KOPT-K1 (cell line): ENCODE results near the gene ANTXR1.

ENCODE experiments used
- H3K27ac ChIP-seq: fragments of 200-600 bp; sonication (generic); 2 replicates; pipeline ENCODE4 v1.5.1; 2016; ENCODE audit warnings: antibody characterized with exemption, mild to moderate bottlenecking, low read depth, low read length; ENCODE audit not compliant: poor library complexity, severe bottlenecking
- H3K36me3 ChIP-seq: fragments of 200-600 bp; sonication (generic); 2 replicates; pipeline ENCODE4 v1.5.1; 2017; ENCODE audit warnings: antibody characterized with exemption, mild to moderate bottlenecking, low read length, moderate library complexity; ENCODE audit not compliant: insufficient read depth
- H3K9me3 ChIP-seq: fragments of 200-600 bp; sonication (generic); 2 replicates; pipeline ENCODE4 v1.5.1; 2017; ENCODE audit warnings: antibody characterized with exemption, low read length, mild to moderate bottlenecking; ENCODE audit not compliant: insufficient read depth, poor library complexity, severe bottlenecking

The ANTXR1 gene

DNA sequence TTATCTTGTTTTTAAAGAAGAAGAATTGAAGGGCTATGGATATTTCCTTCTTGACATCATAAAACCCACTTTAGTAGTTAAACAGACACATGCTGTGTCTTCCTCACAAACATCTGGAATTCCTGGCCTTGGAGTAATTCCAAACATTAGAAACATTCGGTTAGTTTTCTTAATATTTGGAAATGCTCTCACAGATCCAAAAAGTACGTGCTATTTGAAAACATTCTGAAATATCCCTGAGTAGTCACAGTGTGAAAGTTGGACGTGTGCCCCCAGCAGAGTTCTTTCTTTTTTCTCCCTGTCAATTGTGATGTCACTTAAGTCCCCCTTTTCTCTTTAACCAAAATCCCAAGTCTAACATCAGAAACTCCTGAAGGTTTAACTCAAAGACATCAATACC lies 91.3 kb downstream of the ANTXR1 start:
- H3K9me3 ChIP-seq, result no peaks in the 10 kb centered on the region
- H3K27ac ChIP-seq, result no peak overlapping the region
- H3K36me3 ChIP-seq, result peaks cover 16% of the 10 kb centered on the region

- no peaks in the 10 kb centered on the region; the same call in 1 of the 2 replicates for H3K36me3 ChIP-seq
- no peak overlapping the region for H3K27ac ChIP-seq
- no peaks in the 10 kb centered on the region for H3K9me3 ChIP-seq
Observed at GRCh38 chr2:69109255-69109654, 96.3 kb downstream of the ANTXR1 start.

- H3K36me3 ChIP-seq, result no peaks in the 10 kb centered on the region
- no peaks in the 10 kb centered on the region for H3K9me3 ChIP-seq
- H3K27ac ChIP-seq, result no peak overlapping the region
Observed at GRCh38 chr2:69111076-69111475, 98.1 kb downstream of the ANTXR1 start.

DNA sequence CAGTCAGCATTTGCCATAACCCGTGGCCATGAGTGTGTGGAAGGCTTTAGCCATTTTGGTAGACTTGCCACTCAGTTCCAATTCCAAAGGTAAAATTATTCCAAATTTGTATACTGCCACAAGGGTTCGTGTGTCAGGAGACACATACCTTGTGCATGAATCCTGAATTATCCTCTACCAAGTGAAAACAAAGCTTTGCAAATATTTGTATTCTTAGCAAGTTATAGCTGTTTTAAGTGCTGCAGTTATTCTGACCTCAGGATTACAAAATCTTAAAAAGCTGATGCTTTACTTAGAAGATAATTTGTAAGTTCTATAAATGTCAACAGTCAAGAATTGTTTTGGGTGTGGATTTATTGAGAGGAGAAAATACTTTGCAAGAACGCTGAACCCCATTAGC lies 100.6 kb downstream of the ANTXR1 start:
- Histone ChIP-seq H3K27ac (no peak overlapping the region), H3K9me3 (no peaks in the 10 kb centered on the region), H3K36me3 (no peaks in the 10 kb centered on the region)

- Histone ChIP-seq H3K36me3 (no peaks in the 10 kb centered on the region), H3K27ac (no peak overlapping the region), H3K9me3 (no peaks in the 10 kb centered on the region)
Observed at GRCh38 chr2:69114534-69114933, 101.6 kb downstream of the ANTXR1 start.

DNA sequence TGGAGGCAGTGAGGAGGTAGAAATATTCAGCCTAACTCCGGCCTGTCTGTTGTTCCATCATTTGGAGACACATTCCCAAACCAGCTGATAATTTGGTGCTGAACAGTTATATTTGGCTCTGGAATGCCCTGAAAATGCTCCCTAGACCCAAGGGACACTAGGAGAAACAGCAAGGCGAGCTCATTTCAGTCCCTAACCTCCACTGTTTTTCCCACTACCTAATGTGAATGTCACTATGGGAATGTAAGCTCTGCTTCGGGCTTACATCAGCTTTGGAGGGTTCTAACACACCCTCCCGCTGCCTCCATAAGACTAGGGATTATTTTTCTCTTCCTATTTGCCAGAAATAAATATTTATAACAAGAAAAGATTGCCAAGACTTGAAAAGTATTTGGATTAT lies 103.5 kb downstream of the ANTXR1 start:
- Histone ChIP-seq H3K27ac (no peak overlapping the region), H3K36me3 (no peaks in the 10 kb centered on the region), H3K9me3 (no peaks in the 10 kb centered on the region)

- Histone ChIP-seq H3K36me3 (no peaks in the 10 kb centered on the region), H3K27ac (no peak overlapping the region), H3K9me3 (no peaks in the 10 kb centered on the region)
Observed at GRCh38 chr2:69118609-69119008, 105.6 kb downstream of the ANTXR1 start.

- H3K36me3 ChIP-seq, result no peaks in the 10 kb centered on the region
- no peak overlapping the region for H3K27ac ChIP-seq
- no peaks in the 10 kb centered on the region for H3K9me3 ChIP-seq
Observed at GRCh38 chr2:69119104-69119894, 106.3 kb downstream of the ANTXR1 start.

DNA sequence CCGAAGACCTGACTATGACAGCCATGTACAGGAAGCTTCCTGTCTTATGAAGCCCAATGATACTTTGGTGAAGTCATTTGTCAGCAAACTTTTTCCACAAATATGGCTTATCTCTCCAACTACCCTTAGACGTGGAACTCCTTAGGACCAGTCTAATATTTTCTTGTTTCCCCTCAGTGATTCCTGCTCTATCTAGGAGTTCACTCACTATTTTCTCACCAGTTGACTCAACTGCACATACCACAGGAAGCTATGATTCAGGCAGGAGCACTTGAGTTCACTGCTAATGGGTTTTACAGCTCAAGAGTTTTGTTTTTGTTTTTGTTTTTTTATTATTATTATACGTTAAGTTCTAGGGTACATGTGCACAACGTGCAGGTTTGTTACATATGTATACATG lies 109.3 kb downstream of the ANTXR1 start:
- no peak overlapping the region for H3K27ac ChIP-seq
- no peaks in the 10 kb centered on the region for H3K9me3 ChIP-seq
- no peaks in the 10 kb centered on the region for H3K36me3 ChIP-seq

- Histone ChIP-seq H3K9me3 (no peaks in the 10 kb centered on the region), H3K36me3 (no peaks in the 10 kb centered on the region), H3K27ac (no peak overlapping the region)
Observed at GRCh38 chr2:69123182-69123581, 110.2 kb downstream of the ANTXR1 start.

DNA sequence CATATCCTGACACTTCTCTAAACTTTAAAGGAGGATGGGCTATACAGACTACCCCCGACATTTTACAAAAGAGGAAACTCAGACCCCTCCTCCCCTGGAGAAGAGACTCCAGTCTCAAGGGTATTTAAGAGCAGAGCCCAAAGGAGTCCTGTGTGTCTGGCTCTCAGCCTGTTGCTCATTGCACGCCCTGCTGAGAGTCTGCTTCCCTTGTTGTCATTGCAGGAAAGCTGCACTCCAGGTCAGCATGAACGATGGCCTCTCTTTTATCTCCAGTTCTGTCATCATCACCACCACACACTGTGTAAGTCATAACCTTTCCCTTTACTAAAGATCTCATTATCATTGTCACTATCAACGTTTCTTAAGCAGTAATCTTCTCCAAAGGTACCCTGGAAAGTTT lies 111.4 kb downstream of the ANTXR1 start:
- no peaks in the 10 kb centered on the region for H3K9me3 ChIP-seq
- H3K27ac ChIP-seq, result no peak overlapping the region
- no peaks in the 10 kb centered on the region for H3K36me3 ChIP-seq

DNA sequence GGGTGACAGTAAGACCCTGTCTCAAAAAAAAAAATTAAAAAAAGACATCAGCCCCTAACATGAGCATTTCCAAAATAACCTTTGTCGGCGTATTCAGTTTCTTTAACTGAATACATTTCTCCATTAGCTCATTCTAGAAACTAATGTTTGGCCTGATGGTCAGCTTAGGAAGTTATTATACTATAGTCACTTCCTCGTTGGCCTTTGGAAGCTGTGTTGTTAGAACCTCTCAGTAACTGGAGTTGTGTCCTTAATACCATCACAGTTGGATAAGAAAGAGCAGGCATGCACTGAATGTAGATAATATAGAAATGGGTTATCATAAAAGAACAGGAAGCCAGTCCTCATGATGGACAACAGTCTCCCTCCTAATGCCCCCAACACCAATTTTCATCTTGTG lies 112.8 kb downstream of the ANTXR1 start:
- Histone ChIP-seq H3K9me3 (no peaks in the 10 kb centered on the region), H3K36me3 (no peaks in the 10 kb centered on the region), H3K27ac (no peak overlapping the region)

GRCh38 chr2:69126341-69126740 lies 113.4 kb downstream of the ANTXR1 start:
- no peaks in the 10 kb centered on the region for H3K9me3 ChIP-seq
- no peaks in the 10 kb centered on the region for H3K36me3 ChIP-seq
- no peak overlapping the region for H3K27ac ChIP-seq

GRCh38 chr2:69131452-69131851 lies 118.5 kb downstream of the ANTXR1 start:
- H3K36me3 ChIP-seq, result no peaks in the 10 kb centered on the region
- H3K9me3 ChIP-seq, result no peaks in the 10 kb centered on the region
- H3K27ac ChIP-seq, result no peak overlapping the region

GRCh38 chr2:69131983-69132675 lies 119.2 kb downstream of the ANTXR1 start:
- no peaks in the 10 kb centered on the region for H3K36me3 ChIP-seq
- H3K27ac ChIP-seq, result no peak overlapping the region
- no peaks in the 10 kb centered on the region for H3K9me3 ChIP-seq
